Fibroblast of lung (primary cell): Measurements from ENCODE around the gene TUBD1. TPM values are rescaled to one million over a fixed set of nuclear protein-coding genes. Genes with fewer than 3 reads are reported as not detected.

Experiments
- DNase-seq, 2 donors: peaks; one replicate each; pipeline versions ENCODE4 v3.0.0 to v3.0.0-alpha.2; 2010; ENCODE audit warnings: low read depth in 2 of 2
- H2AFZ ChIP-seq: 2 replicates; pipeline ENCODE4 v1.5.1; 2012; ENCODE audit warnings: low read length, control low read depth, inconsistent platforms
- H3K27ac ChIP-seq: 2 replicates; pipeline ENCODE4 v1.5.1; 2011; ENCODE audit warnings: low read length, control low read depth; ENCODE audit not compliant: insufficient read depth
- H3K27me3 ChIP-seq: 2 replicates; pipeline ENCODE4 v1.5.1; 2011; ENCODE audit warnings: mild to moderate bottlenecking, low read length; ENCODE audit not compliant: control insufficient read depth, insufficient read depth
- H3K36me3 ChIP-seq: 2 replicates; pipeline ENCODE4 v1.5.1; 2011; ENCODE audit warnings: low read length; ENCODE audit not compliant: control insufficient read depth, insufficient read depth
- H3K4me1 ChIP-seq: 2 replicates; pipeline ENCODE4 v1.5.1; 2011; ENCODE audit warnings: low read length; ENCODE audit not compliant: control insufficient read depth, insufficient read depth; ENCODE audit errors: extremely low read depth
- H3K4me2 ChIP-seq: 2 replicates; pipeline ENCODE4 v1.5.1; 2011; ENCODE audit warnings: low read length, control low read depth; ENCODE audit not compliant: insufficient read depth; ENCODE audit errors: extremely low read depth
- H3K4me3 ChIP-seq, 4 experiments: fragments of 200-600 bp in 1 of 4; sonication (generic) in 1 of 4; replicated peaks in 1 of 4; 2 replicates each; pipeline ENCODE4 v1.5.1; 2011 to 2016; ENCODE audit warnings: low read length in 4 of 4, low read depth in 3 of 4, mild to moderate bottlenecking in 3 of 4, control low read depth in 2 of 4, inconsistent platforms in 1 of 4, mixed read lengths in 1 of 4; ENCODE audit not compliant: insufficient read depth in 1 of 4; ENCODE audit errors: control extremely low read depth in 1 of 4
- H3K79me2 ChIP-seq: 2 replicates; pipeline ENCODE4 v1.5.1; 2012; ENCODE audit warnings: mild to moderate bottlenecking, low read length, inconsistent platforms; ENCODE audit not compliant: control insufficient read depth, insufficient read depth
- H3K9ac ChIP-seq: 2 replicates; pipeline ENCODE4 v1.5.1; 2011; ENCODE audit warnings: mild to moderate bottlenecking, low read length, control low read depth; ENCODE audit not compliant: insufficient read depth
- H3K9me3 ChIP-seq: 2 replicates; pipeline ENCODE4 v1.5.1; 2012; ENCODE audit warnings: low read depth, low read length; ENCODE audit not compliant: control insufficient read depth, insufficient read depth
- H4K20me1 ChIP-seq: 2 replicates; pipeline ENCODE4 v1.5.1; 2011; ENCODE audit warnings: low read length; ENCODE audit not compliant: control insufficient read depth, insufficient read depth; ENCODE audit errors: extremely low read depth
- CTCF ChIP-seq, 2 donors: IDR thresholded peaks in 1 of 2; conservative IDR thresholded peaks in 1 of 2; 1 replicate in 1 of 2; 2 replicates in 1 of 2; pipeline ENCODE4 v1.5.1; 2011 to 2012; ENCODE audit warnings: low read length in 2 of 2, control low read depth in 1 of 2, inconsistent platforms in 1 of 2, low read depth in 1 of 2, mild to moderate bottlenecking in 1 of 2
- EZH2 ChIP-seq: IDR thresholded peaks from 2 replicates; pipeline ENCODE4 v1.5.1; 2012; ENCODE audit warnings: low read length, control low read depth, mild to moderate bottlenecking; ENCODE audit errors: missing control alignments
- polyA plus RNA-seq, 2 donors: library from polyadenylated mRNA; depleted of rRNA in 1 of 2; stranded (reverse) in 1 of 2; unstranded in 1 of 2; fragments of >200 nt; gene quantifications; 2 replicates each; pipeline ENCODE4 v1.2.1, GENCODE V29; 2011 to 2012; ENCODE audit warnings: missing spikeins in 1 of 2
- total RNA-seq: library from RNA; depleted of rRNA; stranded (reverse); fragments of >200 nt; gene quantifications from 2 replicates; pipeline ENCODE4 v1.2.1, GENCODE V29; 2014

Gene TUBD1
- total and polyA plus RNA-seq, 2 donors (not counting 1 experiment from before 2014, with no cell fraction given), result 3.6 to 5.6 TPM

- H3K36me3 ChIP-seq, result no peaks in the 10 kb centered on the region
- no peaks in the 10 kb centered on the region for H3K4me1 ChIP-seq
- no peak overlapping the region for H3K4me2 ChIP-seq
- H3K9me3 ChIP-seq, result no peaks in the 10 kb centered on the region
- H3K27me3 ChIP-seq, result no peaks in the 10 kb centered on the region
- no peak for TF ChIP-seq EZH2
- TF ChIP-seq CTCF (conservative IDR thresholded peaks at IDR 0.05 in 1 of 2, IDR thresholded peaks at IDR 0.05 in 1 of 2; ENCODE audit: low read depth in 1 of 2, low read length in 2 of 2), result no peak
- H3K4me3 ChIP-seq, result no peak overlapping the region
- DNase-seq, result no peak
- H3K9ac ChIP-seq, result no peak overlapping the region
- no peak overlapping the region for H2AFZ ChIP-seq
- no peaks in the 10 kb centered on the region for H3K79me2 ChIP-seq
- no peaks in the 10 kb centered on the region for H4K20me1 ChIP-seq
- H3K27ac ChIP-seq, result no peak overlapping the region
Observed at GRCh38 chr17:59863616-59864015, 29.1 kb downstream of the TUBD1 start.

DNA sequence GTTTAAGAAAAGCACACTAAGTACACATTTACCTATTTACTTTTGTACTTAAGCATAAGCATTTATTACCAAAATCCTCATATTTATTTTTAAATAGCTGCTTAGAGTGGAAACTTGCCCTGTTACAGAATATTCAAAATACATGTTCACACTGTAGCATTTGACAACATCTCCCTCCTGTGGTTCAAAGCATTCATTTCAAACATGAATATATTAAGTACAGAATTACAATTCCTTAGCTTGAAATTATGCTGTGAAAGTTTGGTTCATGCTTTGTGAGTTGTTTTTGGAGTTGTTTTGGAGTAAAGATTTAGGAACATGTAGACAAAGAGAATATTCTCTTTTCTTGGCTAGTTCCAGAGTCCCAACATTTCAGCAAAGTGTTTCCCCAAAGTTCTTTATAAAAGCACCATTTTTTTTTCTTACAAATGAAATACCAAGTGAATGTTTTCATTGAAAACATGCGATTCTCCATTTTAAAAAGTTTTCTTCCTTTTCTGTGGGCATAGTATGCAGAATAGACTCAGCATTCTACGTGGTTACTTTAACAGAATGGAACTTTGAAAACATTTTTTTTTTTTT lies 33.2 kb downstream of the TUBD1 start:
- peak; percentile 54 to 86 for DNase-seq
- H2AFZ ChIP-seq, result no peak overlapping the region
- H3K9ac ChIP-seq, result no peak overlapping the region
- H3K9me3 ChIP-seq, result no peaks in the 10 kb centered on the region
- H3K27me3 ChIP-seq, result no peaks in the 10 kb centered on the region
- no peaks in the 10 kb centered on the region for H3K79me2 ChIP-seq
- H4K20me1 ChIP-seq, result no peaks in the 10 kb centered on the region
- TF ChIP-seq EZH2, result no peak
- TF ChIP-seq CTCF (conservative IDR thresholded peaks at IDR 0.05 in 1 of 2, IDR thresholded peaks at IDR 0.05 in 1 of 2; ENCODE audit: low read depth in 1 of 2, low read length in 2 of 2), result peak; percentile 41 to 59
- no peaks in the 10 kb centered on the region for H3K4me1 ChIP-seq
- H3K4me2 ChIP-seq, result no peak overlapping the region
- no peaks in the 10 kb centered on the region for H3K36me3 ChIP-seq
- H3K27ac ChIP-seq, result no peak overlapping the region
- no peak overlapping the region for H3K4me3 ChIP-seq

DNA sequence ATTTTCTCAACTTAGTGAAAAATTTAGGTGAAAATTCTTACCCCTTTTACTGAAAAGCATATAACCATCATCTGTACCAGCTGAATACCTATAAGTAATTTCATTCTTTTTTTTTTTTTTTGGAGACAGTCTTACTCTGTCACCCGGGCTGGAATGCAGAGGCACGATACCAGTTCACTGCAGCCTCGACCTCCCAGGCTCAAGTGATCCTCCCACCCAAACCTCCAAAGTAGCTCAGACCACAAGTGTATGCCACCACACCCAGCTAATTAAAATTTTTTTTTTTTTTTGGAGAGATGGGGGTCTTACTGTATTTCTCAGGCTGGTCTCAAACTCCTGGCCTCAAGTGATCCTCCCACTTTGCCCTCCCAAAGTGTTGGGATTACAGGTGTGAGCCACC lies 33.8 kb downstream of the TUBD1 start:
- no peaks in the 10 kb centered on the region for H3K36me3 ChIP-seq
- no peak overlapping the region for H3K4me3 ChIP-seq
- no peaks in the 10 kb centered on the region for H3K27me3 ChIP-seq
- TF ChIP-seq EZH2 (no peak), CTCF (conservative IDR thresholded peaks at IDR 0.05 in 1 of 2, IDR thresholded peaks at IDR 0.05 in 1 of 2; ENCODE audit: low read depth in 1 of 2, low read length in 2 of 2) (no peak)
- H3K4me1 ChIP-seq, result no peaks in the 10 kb centered on the region
- no peaks in the 10 kb centered on the region for H3K79me2 ChIP-seq
- no peak overlapping the region for H3K4me2 ChIP-seq
- no peaks in the 10 kb centered on the region for H3K9me3 ChIP-seq
- H3K27ac ChIP-seq, result no peak overlapping the region
- no peak overlapping the region for H3K9ac ChIP-seq
- H4K20me1 ChIP-seq, result no peaks in the 10 kb centered on the region
- DNase-seq, result no peak
- H2AFZ ChIP-seq, result no peak overlapping the region
